HG03558 (cell line): ENCODE measurements around the gene HSP90AB1.

Experiments used
- ATAC-seq: cut with Tn5 transposase; IDR thresholded peaks from one replicate; pipeline ENCODE4 v1.9.1; 2021; ENCODE audit warnings: moderate number of reproducible peaks; ENCODE audit not compliant: unreplicated experiment; ENCODE audit errors: extremely low read depth

Gene HSP90AB1

DNA sequence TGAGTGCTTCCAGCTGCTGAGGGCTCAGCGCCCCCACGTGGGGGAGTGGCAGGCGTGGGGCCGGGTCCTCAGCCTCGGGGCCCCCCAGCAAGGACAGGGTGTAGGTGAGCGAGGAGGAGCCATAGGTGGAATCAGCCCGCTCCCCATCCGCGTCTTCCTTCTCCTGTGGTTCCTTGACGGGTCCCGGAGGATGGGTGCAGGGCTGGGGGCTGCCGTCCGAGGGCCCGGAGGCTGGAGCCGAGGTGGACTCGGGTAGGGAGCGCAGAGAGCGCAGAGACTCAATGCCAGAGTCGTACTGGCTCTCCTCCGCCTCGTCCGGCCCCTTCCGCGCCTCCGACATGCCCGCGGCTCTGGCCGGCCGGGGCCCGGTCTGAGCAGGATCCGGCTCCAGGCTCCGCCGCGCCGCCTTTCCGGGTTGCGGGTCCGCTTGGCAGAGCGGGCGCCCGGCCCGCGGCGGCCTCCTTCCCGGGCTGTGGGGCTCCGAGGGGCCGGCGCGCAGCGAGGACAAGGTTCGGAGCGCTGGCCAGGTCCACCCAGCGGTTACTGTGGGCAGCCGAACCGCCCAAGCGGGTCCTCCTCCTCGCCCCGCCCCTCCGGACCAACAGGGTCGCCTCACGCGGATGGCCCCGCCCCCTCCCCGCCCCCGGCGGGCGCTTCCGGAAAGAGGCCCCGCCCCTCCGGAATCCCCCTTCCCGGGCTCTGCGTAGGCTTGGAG, 18.3 kb downstream of the HSP90AB1 start, which contains the start of gene NFKBIE:
Gene NFKBIE, minus strand, starts transcription at position 545 of the 715 bp plus-strand sequence. Its CDS starts 205 bp downstream, at position 340.
- ATAC-seq, result no peak

DNA sequence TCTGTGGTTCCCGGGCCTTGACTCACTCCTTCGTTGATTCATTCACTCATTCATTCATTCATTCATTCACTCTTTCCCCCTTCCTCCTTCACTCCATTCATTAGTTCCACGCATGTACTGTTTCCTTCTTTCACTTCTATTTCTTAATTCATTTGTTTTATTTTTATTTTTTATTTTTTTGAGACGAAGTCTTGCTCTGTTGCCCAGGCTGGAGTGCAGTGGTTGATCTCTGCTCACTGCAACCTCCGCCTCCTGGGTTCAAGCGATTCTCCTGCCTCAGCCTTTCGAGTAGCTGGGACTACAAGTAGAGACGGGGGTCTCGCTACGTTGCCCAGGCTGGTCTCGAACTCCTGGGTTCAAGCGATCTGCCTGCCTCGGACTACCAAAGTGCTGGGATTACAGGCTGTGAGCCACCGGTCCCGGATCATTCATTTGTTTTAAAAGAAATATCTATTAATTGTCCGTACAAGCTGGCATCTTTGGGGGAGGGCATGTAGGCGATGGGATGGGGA, 18.9 kb downstream of the HSP90AB1 start:
- ATAC-seq, result no peak

DNA sequence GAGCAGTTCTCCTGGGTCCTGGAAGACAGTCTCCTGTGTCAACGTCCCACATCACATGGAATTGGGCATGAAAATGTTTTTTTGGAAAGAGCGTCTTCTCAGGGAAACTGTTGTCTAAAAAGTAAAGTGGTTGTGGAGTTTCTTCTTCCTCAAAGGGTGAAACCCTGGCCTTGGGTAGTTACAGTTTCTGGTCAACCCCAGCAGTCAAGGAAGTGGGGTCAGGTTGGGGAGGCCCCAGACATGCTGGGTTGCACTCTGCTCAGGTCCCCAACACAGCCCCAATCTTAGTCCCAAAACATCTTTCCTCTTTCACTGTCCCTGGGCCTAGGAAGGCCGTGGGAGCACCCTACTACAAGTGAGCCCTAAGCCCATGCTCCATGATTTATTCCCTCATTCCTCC, 19.4 kb downstream of the HSP90AB1 start:
- ATAC-seq, result no peak

DNA sequence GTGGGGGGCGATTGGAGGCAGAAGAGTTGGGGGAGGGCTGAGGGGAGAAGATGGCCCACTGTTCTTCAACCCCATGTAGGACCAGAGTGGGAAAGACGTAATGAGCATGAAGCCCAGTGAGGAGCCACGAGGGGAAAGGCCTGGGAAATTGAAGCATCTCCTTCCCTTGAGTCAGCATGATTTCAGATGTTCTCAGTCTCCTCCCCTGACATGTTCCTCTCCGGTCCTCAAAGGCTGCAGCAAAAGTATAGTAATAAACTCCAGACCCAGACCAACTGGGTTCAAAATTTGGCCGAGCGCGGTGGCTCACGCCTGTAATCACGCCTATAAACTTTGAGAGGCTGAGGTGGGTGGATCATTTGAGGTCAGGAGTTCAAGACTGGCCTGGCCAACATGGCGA, 20.4 kb downstream of the HSP90AB1 start:
- no peak for ATAC-seq

DNA sequence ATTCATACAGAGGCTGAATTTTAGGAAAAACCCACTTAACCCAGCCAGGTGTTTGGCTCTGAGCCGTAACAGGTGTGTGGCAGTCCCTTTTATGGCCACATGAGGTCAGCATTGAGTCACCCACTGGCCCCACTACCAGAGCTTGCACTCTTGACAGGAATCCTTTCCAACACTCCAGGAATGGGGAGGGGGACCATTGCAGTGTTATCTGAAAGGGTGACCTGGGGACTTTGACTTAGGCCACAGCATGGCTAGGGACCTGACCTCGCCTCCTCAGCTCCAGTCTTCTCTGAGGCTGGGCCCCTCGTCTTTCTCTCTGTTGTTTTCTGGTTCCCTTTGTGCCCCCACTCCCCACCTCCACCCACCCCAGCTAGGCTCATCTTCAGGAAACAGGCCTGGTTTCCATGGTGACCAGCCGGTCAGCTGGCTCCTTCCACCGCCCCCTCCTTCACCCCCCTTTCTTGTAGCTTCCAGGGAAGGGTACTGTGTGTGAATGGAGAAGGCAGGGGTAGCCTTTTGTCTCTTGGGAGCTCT, 21.3 kb downstream of the HSP90AB1 start:
- ATAC-seq, result no peak

DNA sequence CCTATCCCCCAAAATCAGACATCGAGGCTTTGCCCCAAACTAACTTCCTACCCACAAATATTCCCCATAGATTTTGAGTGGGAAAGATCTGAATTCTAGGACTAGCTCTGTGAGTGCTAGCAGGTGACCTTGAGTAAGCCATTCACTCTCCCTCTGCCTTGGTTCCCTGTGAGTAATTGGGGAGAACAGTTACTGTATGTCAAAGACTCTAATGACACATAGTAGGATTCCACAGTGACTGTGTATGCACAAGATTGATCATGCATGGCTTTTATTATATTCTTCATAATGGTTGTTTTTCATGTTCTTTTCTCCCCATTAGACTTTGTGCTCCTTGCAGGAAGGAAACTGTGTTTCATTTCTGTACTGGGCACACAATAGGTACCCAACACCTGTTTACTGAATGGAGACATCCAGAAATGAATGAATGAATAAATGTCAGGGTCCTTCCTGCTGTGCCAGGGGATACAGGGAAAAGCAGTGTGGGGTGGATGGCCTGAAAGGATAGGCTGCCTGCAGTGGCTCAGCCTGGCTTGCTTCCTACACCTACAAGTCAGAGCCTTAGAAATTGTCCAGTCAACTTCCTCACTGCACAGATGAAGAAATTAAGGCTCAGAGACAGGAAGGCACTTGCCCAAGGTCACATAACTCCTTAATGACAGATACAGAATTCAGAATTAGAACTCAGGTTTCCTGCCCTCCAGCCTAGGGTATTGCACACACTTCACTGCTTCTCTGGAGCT, 22.4 kb downstream of the HSP90AB1 start:
- ATAC-seq, result no peak

DNA sequence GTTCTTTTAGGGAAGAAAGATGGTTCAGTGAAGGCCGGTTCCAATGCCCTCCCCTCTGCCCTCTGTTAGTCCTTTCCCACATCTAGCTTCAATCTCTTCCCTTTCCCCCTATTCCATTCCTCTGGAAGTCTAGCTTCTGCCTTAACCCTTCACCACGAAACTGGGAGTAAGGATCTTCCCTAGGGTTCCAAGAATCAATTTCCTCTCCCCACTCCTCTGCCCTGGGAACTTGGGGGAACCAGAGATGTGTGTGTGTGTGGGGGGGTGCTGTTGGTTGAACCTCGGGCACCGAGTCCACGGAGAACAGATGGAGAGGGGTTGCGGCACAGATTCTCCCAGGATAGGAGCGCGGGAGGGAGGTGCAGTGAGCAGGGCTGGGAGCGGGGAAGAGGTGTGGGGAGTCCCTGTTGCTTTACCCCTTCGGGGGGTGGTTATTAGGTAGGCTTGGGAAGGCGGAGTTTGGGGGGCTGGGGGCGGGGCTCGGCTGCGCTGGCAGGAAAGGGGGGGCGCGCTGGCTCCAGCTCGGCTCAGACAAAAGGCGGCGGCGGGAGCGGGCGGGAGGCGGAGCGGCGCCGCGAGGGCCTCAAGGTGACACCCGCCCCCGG, 23.1 kb downstream of the HSP90AB1 start, which contains the start of gene TMEM151B:
Gene TMEM151B, plus strand, starts transcription at position 530 of the 605 bp plus-strand sequence. CDS start 293 bp downstream, outside the sequence.
- ATAC-seq, result no peak

DNA sequence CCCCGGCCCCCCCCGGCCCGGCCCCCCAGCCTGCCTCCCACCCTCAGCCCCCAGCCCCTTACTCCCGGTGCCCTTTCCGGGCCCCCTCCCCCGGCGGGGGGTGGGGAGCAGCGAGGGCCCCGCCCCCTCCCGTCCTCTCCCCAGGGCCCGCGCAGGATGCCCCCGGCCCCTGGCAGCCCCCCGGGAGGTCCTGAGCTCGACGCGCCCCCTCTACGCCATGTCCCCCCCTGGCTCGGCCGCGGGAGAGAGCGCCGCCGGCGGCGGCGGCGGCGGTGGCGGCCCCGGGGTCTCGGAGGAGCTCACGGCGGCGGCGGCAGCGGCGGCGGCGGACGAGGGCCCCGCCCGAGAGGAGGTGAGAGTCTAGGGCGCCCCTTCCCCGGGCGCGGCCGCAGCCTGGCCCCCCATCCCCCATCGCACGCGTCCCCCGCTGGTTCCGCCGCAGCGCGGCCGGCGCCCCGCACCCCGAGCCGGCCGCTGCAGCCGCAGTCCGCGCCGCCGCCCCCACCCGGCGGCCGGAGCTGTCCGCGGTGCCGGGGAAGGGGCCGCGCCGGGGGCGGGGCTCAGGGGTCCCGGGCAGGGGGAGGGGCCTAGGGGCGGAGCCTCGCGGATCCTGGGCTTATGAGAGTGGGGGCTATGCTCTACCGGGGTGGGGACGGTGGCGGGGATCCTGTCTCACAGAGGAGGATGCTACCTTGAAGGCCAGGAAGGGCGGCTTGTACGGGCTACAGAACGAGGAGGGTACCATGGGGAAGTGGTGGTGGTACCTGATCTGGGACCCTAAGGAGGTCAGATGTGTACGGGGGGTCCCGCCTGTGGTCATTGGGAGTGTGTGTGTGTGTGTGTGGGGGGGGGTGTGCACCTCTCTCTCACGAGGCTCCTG, 23.9 kb downstream of the HSP90AB1 start:
- ATAC-seq, result no peak

DNA sequence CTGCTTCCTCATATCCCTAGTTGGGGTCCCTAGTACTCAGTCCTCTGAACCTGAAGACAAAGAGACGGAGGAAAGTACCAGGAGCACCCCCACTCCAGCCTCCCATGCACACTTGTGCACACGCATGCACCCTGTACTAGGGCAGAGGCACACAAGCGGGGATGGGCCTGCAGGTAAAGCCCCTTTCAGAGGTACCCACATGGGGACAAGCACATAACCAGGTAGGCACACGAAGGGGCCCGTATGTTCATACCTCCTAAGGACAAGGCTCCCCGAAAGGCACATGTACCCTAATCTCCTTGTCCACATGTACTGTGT, 24.5 kb downstream of the HSP90AB1 start:
- ATAC-seq, result no peak

DNA sequence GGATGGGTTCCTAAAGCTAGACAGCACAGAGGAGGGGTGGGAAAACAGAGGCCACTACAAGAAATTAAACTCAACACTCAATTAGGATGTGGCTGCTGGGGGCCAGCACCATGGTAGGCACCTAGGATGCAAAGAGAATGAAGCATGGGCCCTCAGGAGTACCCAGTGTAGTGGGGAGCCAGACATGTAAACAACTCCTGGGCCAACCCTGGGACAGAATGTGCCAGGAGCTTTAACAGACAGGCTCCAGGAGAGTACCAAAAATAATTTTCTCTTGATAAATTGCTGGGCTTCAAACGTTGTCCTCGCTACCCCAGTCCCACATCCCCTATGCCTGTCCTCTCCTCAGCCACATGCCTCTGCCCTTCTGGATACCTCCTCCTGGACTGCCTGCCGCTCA, 25.0 kb downstream of the HSP90AB1 start:
- ATAC-seq, result no peak

DNA sequence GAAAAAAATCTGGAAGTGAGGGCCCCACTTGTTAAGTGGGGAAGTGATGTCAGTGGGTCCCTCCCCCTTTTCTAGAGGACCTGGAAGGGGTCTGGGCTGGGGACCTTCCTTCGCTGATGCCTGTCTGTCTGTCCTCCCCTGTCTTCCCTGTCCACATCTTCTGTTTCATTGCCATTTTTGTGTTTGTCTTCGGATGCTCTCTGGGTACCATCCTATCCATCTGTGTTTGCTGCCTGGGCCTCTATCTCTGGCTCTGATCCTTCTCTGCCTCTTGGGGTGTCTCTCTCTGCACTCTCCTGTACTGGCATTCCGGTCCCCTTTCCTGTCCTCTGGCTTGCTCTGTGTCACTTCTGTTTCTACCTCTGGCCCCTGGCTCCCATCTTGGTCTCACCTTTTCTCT, 25.6 kb downstream of the HSP90AB1 start:
- ATAC-seq, result no peak

DNA sequence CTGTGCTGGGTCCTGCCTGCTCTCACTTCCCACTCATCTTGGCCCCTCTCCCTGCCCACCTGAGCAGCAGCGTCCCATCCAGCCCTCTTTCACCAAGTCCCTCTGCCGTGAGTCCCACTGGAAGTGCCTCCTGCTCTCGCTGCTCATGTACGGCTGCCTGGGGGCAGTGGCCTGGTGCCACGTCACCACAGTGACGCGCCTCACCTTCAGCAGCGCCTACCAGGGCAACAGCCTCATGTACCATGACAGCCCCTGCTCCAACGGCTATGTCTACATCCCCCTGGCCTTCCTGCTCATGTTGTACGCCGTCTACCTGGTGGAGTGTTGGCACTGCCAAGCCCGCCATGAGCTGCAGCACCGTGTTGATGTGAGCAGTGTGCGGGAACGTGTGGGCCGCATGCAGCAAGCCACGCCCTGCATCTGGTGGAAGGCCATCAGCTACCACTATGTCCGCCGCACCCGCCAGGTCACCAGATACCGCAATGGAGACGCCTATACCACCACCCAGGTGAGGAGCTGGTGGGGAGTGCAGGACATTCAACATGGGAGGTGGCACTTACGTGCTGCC, 26.2 kb downstream of the HSP90AB1 start:
- ATAC-seq, result no peak

DNA sequence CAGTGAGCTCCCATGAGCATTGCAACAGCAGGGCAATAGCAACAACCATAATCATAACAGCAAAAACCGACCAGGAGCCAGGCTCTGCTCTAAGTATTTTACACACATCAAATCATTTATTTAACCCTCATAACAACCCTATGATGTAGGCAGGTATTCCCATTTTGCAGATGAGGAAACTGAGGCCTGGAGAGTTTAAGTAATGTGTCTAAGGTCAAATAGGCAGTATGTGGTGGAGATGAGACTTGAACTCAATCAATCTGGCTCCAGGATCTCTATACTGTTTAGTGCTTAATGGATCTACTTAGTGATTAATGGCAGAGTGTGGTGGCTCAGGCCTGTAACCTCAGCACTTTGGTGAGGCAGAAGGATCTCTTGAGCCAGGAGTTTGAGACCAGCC, 26.7 kb downstream of the HSP90AB1 start:
- ATAC-seq, result no peak

DNA sequence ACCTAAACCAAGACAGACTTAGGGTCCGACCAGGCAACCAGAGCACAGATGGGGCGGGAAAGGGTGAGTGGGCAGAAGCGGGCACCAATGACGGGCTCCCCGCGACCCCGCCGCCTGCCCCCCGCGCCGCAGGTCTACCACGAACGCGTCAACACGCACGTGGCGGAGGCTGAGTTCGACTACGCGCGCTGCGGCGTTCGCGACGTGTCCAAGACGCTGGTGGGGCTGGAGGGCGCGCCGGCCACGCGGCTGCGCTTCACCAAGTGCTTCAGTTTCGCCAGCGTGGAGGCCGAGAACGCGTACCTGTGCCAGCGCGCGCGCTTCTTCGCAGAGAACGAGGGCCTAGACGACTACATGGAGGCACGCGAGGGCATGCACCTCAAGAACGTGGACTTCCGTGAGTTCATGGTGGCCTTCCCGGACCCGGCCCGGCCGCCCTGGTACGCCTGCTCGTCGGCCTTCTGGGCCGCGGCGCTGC, 28.4 kb downstream of the HSP90AB1 start:
- ATAC-seq, result no peak

DNA sequence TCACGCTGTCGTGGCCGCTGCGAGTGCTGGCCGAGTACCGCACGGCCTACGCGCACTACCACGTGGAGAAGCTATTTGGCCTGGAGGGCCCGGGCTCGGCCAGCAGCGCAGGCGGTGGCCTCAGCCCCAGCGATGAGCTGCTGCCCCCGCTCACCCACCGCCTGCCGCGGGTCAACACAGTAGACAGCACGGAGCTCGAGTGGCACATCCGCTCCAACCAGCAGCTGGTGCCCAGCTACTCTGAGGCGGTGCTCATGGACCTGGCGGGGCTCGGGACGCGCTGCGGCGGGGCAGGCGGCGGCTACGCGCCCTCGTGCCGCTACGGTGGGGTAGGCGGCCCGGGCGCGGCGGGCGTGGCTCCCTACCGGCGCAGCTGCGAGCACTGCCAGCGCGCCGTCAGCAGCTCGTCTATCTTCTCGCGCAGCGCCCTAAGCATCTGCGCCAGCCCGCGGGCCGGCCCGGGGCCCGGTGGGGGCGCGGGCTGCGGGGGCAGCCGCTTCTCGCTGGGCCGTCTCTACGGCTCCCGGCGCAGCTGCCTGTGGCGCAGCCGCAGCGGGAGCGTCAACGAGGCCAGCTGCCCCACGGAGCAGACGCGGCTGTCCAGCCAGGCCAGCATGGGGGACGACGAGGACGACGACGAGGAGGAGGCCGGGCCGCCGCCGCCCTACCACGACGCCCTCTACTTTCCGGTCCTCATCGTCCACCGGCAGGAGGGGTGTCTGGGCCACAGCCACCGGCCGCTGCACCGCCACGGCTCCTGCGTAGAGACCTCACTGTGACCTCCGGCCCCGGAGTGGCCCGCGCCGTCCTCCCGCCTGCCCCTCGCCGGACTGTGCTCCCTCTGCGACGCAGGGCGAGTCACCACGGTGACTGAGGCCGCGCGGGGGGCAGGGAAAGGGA, 29.1 kb downstream of the HSP90AB1 start:
- no peak for ATAC-seq

DNA sequence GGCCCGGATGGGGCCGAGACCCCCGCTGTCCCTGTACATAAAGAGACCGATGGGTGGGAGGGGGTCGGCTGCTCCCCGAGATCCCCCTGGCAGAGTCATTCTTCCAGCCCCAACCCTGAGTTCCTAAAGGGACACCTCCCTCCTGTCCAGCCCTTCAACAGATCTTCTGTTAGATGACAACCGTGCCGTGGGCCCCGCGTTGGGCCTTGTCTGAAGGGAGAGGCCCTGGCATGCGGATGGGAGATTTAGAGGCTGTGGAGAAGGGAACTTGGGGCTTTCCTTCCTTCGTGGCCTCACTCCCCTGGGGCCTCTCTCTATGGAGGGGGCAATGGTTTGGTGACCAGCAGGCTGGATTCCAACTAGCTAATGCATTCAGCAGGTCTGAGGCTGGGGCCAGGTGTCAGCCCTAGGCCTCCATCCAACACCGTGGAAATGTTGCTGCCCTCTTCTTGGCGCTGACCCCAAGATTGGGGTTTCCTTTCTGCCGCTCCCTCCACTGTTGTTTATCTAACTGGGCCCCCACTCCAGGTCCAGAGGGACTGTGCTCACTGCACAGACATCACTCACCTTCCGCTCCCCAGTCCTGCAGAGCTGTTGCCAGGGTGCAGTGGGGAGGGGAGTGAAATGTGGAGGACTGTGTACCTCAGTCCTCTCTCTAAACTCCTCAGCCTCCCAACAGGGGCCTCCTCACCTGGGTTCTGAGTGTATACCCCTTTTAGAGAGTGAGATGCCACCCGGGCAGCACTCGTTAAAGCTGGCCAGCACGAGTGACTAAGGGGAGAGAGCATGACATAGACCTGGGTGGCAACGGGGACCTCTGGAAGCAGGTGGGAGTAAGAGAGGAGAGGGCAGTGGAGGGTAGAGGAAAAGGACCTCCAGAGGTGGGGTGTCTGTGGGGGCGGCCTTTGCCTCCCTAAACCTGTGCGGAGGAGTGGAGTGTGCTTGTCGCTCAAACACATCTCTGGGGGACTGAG, 30.1 kb downstream of the HSP90AB1 start:
- ATAC-seq, result no peak

DNA sequence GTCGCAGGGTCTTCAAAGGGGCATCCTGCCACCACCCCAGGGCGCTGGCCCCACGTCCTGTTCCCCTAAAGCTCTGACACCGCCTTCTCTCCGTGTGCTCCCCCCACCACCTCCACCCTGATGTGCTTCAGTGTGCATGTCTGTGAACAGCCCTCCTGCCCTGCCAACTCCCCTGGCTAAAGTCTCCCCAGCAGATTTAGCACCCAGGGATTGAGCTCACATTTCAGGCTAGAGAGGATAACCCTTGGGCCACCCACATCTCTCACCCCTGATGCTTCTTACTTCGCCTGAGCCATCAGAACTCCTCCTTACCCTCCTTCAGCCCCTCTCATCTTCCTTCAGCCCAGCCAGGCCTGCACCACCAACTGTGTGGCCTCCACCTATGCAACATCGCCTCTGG, 30.9 kb downstream of the HSP90AB1 start:
- ATAC-seq, result no peak
